Esophagus muscularis mucosa (tissue), 4 donors: ENCODE data around the gene ADPGK. TPM values are rescaled to one million over a fixed set of nuclear protein-coding genes. Genes with fewer than 3 reads are reported as not detected.
"Not testable (repeated sequence)": the region's sequence is repeated elsewhere in the genome, so short reads cannot be mapped to it uniquely, and the experiment has no call there.

ENCODE experiments used
- DNase-seq: peaks from one replicate; pipeline ENCODE4 v3.0.0-alpha.2; 2017; ENCODE audit errors: extremely low spot score
- H3K27ac ChIP-seq, 4 donors: fragments of 200-600 bp; sonication (generic); replicated peaks in 1 of 4; 1 replicate in 3 of 4; 2 replicates in 1 of 4; pipeline ENCODE4 v1.5.1; 2016 to 2019; ENCODE audit warnings: mild to moderate bottlenecking in 1 of 4
- H3K27me3 ChIP-seq, 4 donors: fragments of 200-600 bp; sonication (generic); one replicate each; pipeline versions ENCODE4 v1.5.1 to v1.6.0; 2016 to 2019
- H3K36me3 ChIP-seq, 4 donors: fragments of 200-600 bp; sonication (generic); one replicate each; pipeline ENCODE4 v1.5.1; 2016 to 2019
- H3K4me1 ChIP-seq, 4 donors: fragments of 200-600 bp; sonication (generic); one replicate each; pipeline ENCODE4 v1.5.1; 2016 to 2019
- H3K4me3 ChIP-seq, 4 donors: fragments of 200-600 bp; sonication (generic); 1 replicate in 2 of 4; 2 replicates in 2 of 4; pipeline ENCODE4 v1.5.1; 2016 to 2019; ENCODE audit warnings: mild to moderate bottlenecking in 4 of 4, moderate library complexity in 1 of 4
- H3K9me3 ChIP-seq, 4 donors: fragments of 200-600 bp; sonication (generic); 1 replicate in 3 of 4; 2 replicates in 1 of 4; pipeline ENCODE4 v1.5.1; 2016 to 2019
- EP300 ChIP-seq: sonication (generic); formaldehyde crosslinking; IDR thresholded peaks from one replicate; pipeline ENCODE4 v1.6.1; 2017; ENCODE audit warnings: antibody characterized with exemption
- POLR2A ChIP-seq: fragments of 450-650 bp; IDR thresholded peaks from one replicate; pipeline ENCODE4 v1.6.1; 2017; ENCODE audit warnings: antibody characterized with exemption, moderate library complexity, mild to moderate bottlenecking, low read depth
- POLR2AphosphoS5 ChIP-seq, 2 donors: sonication (generic); formaldehyde crosslinking; IDR thresholded peaks; one replicate each; pipeline ENCODE4 v1.6.1; 2017; ENCODE audit warnings: antibody characterized with exemption in 2 of 2
- WGBS: methylation state at CpG from one replicate; pipeline ENCODE4 v1.1.5; 2018; 5-methylcytosine and 5-hydroxymethylcytosine counted together
- intact Hi-C: fragments of 100-400 bp; cut with DNase I; formaldehyde crosslinking; loops from one replicate; pipeline ENCODE4 v1.15.1; 2023
- total RNA-seq, 4 donors: library from RNA; depleted of rRNA; stranded (reverse); fragments of >200 nt; gene quantifications; one replicate each; pipeline versions ENCODE4 v1.1.0 to v1.2.1, GENCODE V29; 2016
- TF ChIP-seq, protein P1 (sequence below), 3 experiments: fragments of 200-600 bp in 2 of 3; fragments of 450-650 bp in 1 of 3; sonication (generic) in 2 of 3; IDR thresholded peaks; one replicate each; pipeline ENCODE4 v1.5.1; 2017 to 2019; ENCODE audit warnings: antibody characterized with exemption in 3 of 3, mild to moderate bottlenecking in 2 of 3, moderate library complexity in 1 of 3

Gene ADPGK
- total RNA-seq, 4 donors from 2014 or later: 20.2 to 37.4 (median 22.3) TPM

DNA sequence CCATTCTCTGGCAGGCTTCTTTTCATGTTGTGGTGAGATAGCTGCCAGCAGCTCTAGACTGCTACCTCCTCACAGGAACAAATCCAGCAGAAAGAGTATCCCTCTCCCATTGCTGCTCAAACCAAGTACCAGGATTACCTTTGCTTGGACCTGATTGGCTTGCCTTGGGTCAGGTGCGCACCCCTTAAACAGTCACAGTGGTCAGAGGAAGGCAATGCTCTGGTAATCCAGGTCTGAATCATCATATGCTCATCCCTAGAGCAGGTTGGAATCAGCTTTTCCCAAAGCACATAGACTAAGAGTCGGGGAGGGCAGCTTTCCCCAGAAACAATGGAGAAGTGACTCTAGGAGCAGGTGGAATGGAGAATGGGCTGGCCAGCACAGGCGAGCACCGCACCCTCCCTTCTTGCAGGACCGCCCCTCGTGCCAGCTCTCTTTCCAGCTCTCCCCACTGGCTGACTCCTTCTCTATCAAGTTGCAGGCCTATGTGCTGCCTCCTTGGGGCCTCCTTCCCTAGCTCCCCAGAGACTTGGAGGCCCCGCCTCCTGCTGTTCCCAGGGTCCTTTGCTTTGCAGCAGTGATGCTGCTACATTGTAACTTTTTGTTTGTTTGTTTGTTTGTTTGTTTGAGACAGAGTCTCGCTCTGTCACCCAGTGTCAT is 29.9 kb upstream of the ADPGK start:
- intact Hi-C loops: loop anchor here (2.0 kb wide), 1 partner anchor 13 kb away; no protein-coding TSS in a partner anchor
- no peaks in the 10 kb centered on the region for H3K36me3 ChIP-seq
- H3K4me1 ChIP-seq: no peaks in the 10 kb centered on the region
- TF ChIP-seq EP300: no peak
- no peak for TF ChIP-seq POLR2AphosphoS5 (IDR thresholded peaks at IDR 0.05)
- no peak for TF ChIP-seq POLR2A
- TF ChIP-seq, protein P1, sequence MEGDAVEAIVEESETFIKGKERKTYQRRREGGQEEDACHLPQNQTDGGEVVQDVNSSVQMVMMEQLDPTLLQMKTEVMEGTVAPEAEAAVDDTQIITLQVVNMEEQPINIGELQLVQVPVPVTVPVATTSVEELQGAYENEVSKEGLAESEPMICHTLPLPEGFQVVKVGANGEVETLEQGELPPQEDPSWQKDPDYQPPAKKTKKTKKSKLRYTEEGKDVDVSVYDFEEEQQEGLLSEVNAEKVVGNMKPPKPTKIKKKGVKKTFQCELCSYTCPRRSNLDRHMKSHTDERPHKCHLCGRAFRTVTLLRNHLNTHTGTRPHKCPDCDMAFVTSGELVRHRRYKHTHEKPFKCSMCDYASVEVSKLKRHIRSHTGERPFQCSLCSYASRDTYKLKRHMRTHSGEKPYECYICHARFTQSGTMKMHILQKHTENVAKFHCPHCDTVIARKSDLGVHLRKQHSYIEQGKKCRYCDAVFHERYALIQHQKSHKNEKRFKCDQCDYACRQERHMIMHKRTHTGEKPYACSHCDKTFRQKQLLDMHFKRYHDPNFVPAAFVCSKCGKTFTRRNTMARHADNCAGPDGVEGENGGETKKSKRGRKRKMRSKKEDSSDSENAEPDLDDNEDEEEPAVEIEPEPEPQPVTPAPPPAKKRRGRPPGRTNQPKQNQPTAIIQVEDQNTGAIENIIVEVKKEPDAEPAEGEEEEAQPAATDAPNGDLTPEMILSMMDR (IDR thresholded peaks at IDR 0.05): no peak
- WGBS: 86% methylated on average over 8 of the region's 8 CpGs
- H3K27me3 ChIP-seq: no peaks in the 10 kb centered on the region
- DNase-seq: no peak
- no peaks in the 10 kb centered on the region for H3K9me3 ChIP-seq
- no peak overlapping the region for H3K27ac ChIP-seq
- no peak overlapping the region for H3K4me3 ChIP-seq

DNA sequence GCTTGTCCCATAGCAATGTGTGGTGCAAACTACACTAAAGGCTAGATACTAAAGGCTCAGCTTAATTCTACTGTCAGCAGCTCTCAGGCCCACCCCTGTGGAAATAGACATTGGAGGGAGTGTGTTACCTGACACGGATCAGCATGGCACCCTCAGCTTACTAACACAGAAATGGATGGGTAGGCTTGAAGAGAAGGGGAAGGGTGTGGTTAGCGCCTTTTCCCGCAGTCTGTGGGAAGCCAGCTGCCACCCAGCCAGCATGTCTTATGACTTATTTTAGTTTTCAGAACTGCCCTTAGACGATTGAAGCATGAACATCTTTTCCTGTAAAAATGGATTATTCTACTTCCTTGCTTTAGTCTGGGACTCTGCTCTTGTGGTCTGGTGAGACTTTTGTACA is 25.8 kb upstream of the ADPGK start:
- H3K9me3 ChIP-seq: no peaks in the 10 kb centered on the region
- H3K36me3 ChIP-seq: no peaks in the 10 kb centered on the region
- H3K27me3 ChIP-seq: peaks cover 0 to 5% (median 0%) of the 10 kb centered on the region in 4 donors
- DNase-seq: no peak
- intact Hi-C loops: no loop called here
- 75% methylated on average over 4 of the region's 4 CpGs for whole genome bisulfite sequencing
- H3K4me3 ChIP-seq: no peak overlapping the region
- TF ChIP-seq EP300 (no peak), POLR2AphosphoS5 (IDR thresholded peaks at IDR 0.05) (no peak)
- no peak overlapping the region for H3K27ac ChIP-seq
- H3K4me1 ChIP-seq: no peaks in the 10 kb centered on the region

DNA sequence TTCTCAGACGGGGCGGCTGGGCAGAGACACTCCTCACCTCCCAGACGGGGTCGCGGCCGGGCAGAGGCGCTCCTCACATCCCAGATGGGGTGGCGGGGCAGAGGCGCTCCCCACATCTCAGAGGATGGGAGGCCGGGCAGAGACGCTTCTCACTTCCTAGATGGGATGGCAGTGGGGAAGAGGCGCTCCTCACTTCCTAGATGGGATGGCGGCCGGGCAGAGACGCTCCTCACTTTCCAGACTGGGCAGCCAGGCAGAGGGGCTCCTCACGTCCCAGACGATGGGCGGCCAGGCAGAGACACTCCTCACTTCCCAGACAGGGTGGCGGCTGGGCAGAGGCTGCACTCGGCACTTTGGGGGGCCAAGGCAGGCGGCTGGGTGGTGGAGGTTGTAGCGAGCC is 23.8 kb upstream of the ADPGK start:
- DNase-seq, H3K9me3 ChIP-seq, H3K4me1 ChIP-seq, intact Hi-C loops, H3K36me3 ChIP-seq, H3K4me3 ChIP-seq, H3K27ac ChIP-seq, H3K27me3 ChIP-seq: not testable (repeated sequence)
- 96% methylated on average over 15 of the region's 22 CpGs for WGBS

DNA sequence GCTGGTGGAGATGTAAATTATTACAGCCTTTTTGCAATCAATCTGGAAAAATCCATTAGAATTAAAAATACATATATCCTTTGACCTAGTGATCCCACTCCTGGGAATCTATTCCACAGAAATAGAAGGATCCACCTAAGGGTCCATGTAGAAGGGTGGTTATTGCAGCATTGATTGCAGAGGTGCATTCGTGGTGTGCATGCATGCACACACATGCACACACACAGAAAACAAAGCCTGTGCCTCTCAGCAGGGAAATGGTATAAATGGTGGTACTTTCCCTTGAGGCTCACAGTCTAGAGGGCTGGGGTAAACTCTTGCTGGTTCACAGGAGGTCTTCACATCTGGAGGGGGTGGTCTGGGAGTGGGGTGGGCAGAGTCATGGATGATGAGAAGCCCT is 19.4 kb upstream of the ADPGK start:
- no peak overlapping the region for H3K27ac ChIP-seq
- WGBS: 80% methylated on average over 1 of the region's 1 CpG
- intact Hi-C loops: no loop called here
- no peak for TF ChIP-seq EP300
- TF ChIP-seq, protein P1 (IDR thresholded peaks at IDR 0.05): no peak
- no peak for TF ChIP-seq POLR2AphosphoS5 (IDR thresholded peaks at IDR 0.05)
- no peak for TF ChIP-seq POLR2A
- H3K9me3 ChIP-seq: no peaks in the 10 kb centered on the region
- H3K4me1 ChIP-seq: no peaks in the 10 kb centered on the region
- H3K27me3 ChIP-seq: peaks cover 0 to 5% (median 0%) of the 10 kb centered on the region in 4 donors
- no peaks in the 10 kb centered on the region for H3K36me3 ChIP-seq
- H3K4me3 ChIP-seq: no peak overlapping the region
- no peak for DNase-seq

DNA sequence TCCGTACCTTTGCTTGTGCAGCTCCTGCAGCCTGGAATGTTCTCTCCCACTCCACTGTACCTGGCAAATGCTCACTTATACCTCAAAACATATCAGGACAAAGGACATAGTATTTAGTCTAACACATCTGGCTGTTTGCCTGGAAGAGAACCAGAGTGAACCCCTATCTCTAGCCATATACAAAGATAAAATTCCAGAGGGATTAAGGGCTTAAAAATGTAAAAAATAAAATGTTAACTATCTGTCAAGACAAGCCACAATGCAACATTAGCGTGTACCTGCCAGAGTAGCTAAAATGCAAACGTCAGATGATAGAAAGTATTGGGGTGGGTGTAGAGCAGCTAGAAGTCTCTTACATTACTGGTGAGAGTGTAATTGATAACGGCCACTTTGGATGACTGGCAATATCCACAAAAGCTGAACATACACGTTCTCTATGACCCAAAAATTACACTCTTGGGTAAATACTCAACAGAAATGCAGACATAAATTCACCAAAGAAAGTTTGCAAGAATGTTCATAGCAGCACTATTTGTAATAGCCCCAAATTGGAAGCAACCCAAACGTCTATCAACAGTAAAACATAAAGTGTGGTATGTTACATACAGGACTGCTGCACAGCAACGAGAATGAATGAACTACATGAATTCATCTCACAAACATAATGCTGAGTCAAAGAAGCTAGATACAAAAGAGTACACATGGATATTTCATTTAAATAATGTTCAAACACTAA is 18.2 kb upstream of the ADPGK start:
- 52% methylated on average over 7 of the region's 7 CpGs for whole genome bisulfite sequencing
- Histone ChIP-seq H3K27me3 (peaks cover 0 to 12% (median 0%) of the 10 kb centered on the region in 4 donors), H3K27ac (no peak overlapping the region), H3K4me3 (no peak overlapping the region), H3K9me3 (no peaks in the 10 kb centered on the region), H3K36me3 (no peaks in the 10 kb centered on the region), H3K4me1 (peaks cover 4 to 10% (median 7%) of the 10 kb centered on the region in 4 donors)
- no peak for DNase-seq
- TF ChIP-seq POLR2A: no peak
- no peak for TF ChIP-seq EP300
- TF ChIP-seq, protein P1 (IDR thresholded peaks at IDR 0.05): no peak
- TF ChIP-seq POLR2AphosphoS5 (IDR thresholded peaks at IDR 0.05): no peak
- intact Hi-C loops: no loop called here
